Activated T-cell treated with anti-CD3 and anti-CD28 coated beads for 24 hours (primary cell): ENCODE measurements around the gene SCN4A.
"Not testable (repeated sequence)": the region's sequence is repeated elsewhere in the genome, so short reads cannot be mapped to it uniquely, and the experiment has no call there.

Experiments used
- DNase-seq: peaks from one replicate; pipeline ENCODE4 v3.0.0-alpha.2; 2020; ENCODE audit warnings: low read depth

The SCN4A gene

GRCh38 chr17:63916566-63917185 lies 56.0 kb downstream of the SCN4A start:
- no peak for DNase-seq

GRCh38 chr17:63915753-63916152 lies 57.0 kb downstream of the SCN4A start:
- DNase-seq, result not testable (repeated sequence)

- DNase-seq, result no peak
Observed at GRCh38 chr17:63914471-63914870, 58.2 kb downstream of the SCN4A start.

- DNase-seq, result peak; percentile 54
Observed at GRCh38 chr17:63911657-63912100, 61.0 kb downstream of the SCN4A start.

DNA sequence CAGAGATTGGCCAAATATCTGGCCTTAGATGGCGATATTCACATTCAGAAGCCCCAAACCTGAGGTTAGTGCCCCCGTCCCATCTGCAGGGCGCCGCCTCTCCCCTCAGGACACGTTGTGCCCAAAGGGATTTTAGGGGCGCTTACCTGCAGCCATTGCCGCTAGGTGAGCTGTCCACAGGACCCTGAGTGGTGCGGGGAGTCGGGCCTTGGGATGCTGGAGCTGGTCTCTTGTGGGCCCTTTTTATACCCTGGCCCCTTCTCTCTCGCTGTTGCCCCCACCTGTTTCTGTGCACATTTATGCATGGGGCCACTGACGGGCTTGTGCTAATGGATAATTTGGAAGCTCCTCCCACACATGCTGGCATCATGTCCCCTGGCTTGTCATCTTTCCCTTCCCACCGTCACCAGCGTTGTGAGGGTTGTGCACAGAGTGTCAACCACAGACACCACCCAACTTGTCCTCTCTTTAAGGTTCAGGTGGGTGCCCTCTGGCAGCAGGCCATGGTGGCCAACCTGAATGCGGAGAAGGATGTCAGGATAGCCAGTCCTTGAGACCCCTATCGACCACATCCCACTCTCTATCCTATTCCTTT lies 61.6 kb downstream of the SCN4A start, which contains the start of gene CSHL1:
Gene CSHL1, minus strand, starts transcription at position 218 of the 595 bp plus-strand sequence. Its CDS starts 62 bp downstream, at position 156.
- no peak for DNase-seq

DNA sequence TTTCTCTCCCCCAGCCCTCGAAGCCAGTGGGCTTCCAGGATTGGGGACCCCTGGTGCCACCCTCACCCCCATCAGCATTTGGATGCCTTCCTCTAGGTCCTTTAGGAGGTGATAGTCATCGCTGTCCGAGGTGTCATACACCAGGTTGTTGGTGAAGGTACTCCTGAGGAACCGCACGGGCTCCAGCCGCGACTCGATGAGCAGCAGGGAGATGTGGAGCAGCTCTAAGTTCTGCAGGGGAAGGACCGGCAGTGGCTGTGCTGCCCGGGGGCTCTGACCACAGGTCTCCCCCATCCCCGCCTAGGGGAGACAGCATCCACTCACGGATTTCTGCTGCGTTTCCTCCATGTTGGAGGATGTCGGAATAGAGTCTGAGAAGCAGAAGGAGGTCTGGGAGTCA lies 62.6 kb downstream of the SCN4A start:
- no peak for DNase-seq

GRCh38 chr17:63909586-63909985 lies 63.1 kb downstream of the SCN4A start:
- not testable (repeated sequence) for DNase-seq

GRCh38 chr17:63907161-63907778 lies 65.4 kb downstream of the SCN4A start:
- not testable (repeated sequence) for DNase-seq

DNA sequence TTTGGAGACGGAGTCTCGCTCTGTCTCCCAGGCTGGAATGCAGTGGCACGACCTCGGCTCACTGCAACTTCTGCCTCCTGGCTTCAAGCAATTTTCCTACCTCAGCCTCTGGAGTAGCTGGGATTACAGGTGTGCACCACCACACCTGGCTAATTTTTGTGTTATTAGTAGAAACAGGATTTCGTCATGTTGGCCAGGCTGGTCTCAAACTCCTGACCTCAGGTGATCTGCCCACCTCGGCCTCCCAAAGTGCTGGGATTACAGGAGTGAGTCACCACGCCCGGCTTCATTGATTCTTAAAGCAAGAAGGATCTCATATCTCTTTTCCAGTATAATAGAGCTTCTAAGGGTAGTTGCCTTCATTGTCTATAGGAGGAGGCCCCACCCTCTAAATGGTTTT lies 67.9 kb downstream of the SCN4A start:
- DNase-seq, result not testable (repeated sequence)

DNA sequence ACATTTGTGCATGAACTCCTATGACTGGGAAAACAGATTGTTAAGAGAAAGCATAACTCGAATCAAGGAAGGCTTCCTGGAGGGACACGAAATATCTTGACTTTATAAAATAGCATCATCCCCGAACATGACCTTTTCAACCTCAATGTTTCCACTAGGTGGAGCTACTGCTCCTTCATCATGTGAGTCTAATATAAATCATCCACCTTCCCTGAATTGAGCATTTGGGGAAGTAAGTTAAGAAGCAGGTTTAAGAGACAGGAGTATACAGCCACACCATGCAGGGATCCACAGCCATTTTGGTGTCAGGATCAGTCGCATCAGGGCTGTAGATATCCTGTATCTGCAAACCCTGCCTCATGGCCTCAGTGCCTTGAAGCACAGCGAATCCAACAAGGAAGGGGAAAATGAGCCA lies 68.9 kb downstream of the SCN4A start:
- not testable (repeated sequence) for DNase-seq

GRCh38 chr17:63901971-63902370 lies 70.7 kb downstream of the SCN4A start:
- DNase-seq, result not testable (repeated sequence)

GRCh38 chr17:63898899-63899798 lies 73.6 kb downstream of the SCN4A start:
- DNase-seq, result not testable (repeated sequence)

- not testable (repeated sequence) for DNase-seq
Observed at GRCh38 chr17:63896524-63897354, 76.0 kb downstream of the SCN4A start, which contains the start of gene CSH1. Gene CSH1, minus strand, starts transcription at chr17:63896574. Its CDS starts 63 bp downstream, at chr17:63896511.

- not testable (repeated sequence) for DNase-seq
Observed at GRCh38 chr17:63894821-63895220, 77.9 kb downstream of the SCN4A start.

DNA sequence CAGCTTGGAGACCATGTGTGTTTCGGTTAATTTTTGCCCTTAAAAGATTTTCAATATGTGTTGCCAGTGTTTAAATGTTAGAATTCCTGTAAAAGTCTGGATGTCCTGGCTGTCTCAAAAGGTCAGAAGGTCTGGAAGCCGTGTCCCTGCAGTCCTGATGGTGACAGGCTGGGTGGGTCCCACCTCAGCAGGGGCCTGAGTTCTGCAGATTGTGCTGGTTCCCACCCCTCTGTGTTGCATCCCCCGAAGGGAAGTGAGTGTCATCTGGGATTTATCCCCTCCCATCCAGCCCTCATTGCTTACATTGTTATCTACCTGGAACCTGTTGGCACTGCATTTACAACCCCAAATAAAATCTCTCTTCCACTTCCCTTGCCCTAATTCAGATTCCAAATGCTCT lies 78.7 kb downstream of the SCN4A start:
- not testable (repeated sequence) for DNase-seq

- not testable (repeated sequence) for DNase-seq
Observed at GRCh38 chr17:63892316-63893037, 80.2 kb downstream of the SCN4A start.

DNA sequence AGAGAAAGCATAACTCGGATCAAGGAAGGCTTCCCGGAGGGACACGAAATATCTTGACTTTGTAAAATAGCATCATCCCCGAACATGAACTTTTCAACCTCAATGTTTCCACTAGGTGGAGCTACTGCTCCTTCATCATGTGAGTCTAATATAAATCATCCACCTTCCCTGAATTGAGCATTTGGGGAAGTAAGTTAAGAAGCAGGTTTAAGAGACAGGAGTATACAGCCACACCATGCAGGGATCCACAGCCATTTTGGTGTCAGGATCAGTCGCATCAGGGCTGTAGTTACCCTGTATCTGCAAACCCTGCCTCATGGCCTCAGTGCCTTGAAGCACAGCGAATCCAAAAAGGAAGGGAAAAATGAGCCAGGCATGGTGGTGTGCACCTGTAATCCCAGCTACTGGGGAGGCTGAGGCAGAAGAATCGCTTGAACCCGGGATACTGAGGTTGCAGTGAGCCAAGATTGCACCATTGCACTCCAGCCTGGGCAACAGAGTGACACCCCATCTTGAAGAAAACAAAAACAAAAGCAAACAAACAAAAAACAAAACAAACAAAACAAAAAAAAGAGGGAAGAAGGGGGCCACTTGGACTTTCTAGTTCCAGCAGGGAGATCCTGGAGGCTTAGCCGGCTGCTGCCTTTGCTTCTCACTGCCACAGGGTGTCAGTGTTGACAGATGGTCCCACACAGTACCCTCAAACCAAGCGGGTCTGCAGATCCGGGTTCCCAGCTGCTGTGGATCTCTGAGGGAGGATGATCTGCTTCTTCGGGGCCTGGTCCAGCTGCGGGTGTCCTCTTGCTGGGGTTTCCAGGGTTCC lies 83.5 kb downstream of the SCN4A start:
- DNase-seq, result peak; percentile 13
